Measurements from ENCODE around the gene JUNB.

DNA sequence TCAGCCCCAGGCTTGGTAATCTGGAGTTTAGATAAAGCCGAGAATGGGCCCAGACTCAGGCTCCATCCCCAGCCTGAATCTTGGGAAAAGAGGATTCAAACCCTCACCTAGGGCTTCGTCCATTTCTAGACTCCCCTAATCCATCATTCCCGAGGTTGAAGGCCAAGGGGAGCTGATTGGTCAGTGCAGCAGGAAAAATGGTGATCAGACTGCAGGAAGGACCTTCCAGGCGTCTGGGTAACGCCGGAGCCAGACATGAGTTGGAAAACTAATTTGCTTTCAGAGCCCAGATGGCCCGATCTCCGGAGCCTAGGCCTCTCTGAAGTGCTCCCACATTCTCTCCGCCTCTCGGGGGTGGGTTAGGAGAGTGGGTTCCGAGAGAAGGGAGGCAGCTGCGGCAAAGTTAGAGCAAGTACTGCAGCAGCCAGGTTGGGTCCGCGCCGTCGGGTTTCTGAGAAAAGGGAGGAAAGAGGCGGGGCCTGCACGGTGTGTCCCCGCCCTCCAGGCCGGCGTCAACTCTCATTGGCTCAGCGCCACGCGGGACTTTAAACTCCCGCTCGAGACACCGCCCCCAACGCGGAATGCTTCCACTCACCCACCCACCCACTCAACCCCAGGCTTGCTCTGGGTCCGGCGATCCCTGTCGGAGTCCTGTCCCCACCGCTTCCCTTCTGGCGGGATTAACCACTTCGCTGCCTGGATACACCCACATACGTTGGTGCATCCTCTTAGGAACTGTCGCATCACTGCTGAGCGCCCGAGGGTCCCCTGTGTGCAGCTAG, 43.9 kb downstream of the JUNB start:
- TF ChIP-seq, protein P1, sequence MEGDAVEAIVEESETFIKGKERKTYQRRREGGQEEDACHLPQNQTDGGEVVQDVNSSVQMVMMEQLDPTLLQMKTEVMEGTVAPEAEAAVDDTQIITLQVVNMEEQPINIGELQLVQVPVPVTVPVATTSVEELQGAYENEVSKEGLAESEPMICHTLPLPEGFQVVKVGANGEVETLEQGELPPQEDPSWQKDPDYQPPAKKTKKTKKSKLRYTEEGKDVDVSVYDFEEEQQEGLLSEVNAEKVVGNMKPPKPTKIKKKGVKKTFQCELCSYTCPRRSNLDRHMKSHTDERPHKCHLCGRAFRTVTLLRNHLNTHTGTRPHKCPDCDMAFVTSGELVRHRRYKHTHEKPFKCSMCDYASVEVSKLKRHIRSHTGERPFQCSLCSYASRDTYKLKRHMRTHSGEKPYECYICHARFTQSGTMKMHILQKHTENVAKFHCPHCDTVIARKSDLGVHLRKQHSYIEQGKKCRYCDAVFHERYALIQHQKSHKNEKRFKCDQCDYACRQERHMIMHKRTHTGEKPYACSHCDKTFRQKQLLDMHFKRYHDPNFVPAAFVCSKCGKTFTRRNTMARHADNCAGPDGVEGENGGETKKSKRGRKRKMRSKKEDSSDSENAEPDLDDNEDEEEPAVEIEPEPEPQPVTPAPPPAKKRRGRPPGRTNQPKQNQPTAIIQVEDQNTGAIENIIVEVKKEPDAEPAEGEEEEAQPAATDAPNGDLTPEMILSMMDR (IDR thresholded peaks at IDR 0.05; ENCODE audit: low read depth, low read length) = no peak
- TF ChIP-seq EZH2phosphoT487 (IDR thresholded peaks at IDR 0.05; ENCODE audit: low read depth) = no peak
